EL (cell line): Measurements from ENCODE around the gene OCA2.
"Not testable (repeated sequence)": the region's sequence is repeated elsewhere in the genome, so short reads cannot be mapped to it uniquely, and the experiment has no call there.

Experiments used
- DNase-seq: peaks from one replicate; pipeline ENCODE4 v3.0.0-alpha.2; 2016

OCA2 gene

GRCh38 chr15:27865926-27866325 lies 233.2 kb downstream of the OCA2 start:
- DNase-seq = no peak

GRCh38 chr15:27865323-27865922 lies 233.7 kb downstream of the OCA2 start:
- no peak for DNase-seq

DNA sequence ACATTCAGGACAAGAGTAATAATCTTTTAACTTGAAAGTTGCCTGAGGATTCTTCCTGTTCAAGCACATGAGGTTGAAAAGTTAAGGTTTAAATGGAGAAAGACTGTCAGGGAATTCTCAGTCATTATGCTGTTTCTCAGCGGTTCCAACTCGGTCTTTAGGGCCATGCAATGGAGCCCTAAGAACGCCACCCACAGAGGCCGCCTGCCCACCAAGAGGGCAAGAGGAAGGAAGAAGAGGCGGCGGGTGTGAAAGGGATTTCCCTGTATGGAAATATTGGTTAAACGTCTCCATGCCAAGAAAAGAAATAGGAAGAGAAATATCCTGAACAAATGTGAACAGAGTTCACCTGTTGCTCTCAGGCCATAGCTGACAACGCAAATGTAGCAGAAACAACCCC lies 234.4 kb downstream of the OCA2 start:
- DNase-seq = no peak

GRCh38 chr15:27864086-27864485 lies 235.0 kb downstream of the OCA2 start:
- DNase-seq = no peak

DNA sequence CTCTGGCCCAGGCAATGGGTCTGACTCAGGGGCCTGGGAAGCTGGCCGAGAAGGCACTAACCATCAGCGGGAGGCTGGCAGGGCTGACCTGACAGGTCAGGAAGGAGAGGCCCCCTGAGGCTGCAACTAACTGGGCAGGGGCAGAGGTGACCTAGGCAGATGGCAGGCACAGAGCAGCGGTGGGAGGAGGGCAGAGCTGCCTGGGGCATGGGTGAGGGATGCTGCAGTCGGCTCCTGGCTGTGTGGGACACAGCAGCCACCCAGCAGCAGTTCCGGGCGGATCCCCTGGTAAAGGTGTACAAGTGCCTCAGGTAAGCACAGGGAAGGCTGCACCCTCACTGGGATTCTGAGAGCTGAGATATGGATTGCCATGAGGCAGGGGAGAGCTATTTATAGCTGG lies 236.1 kb downstream of the OCA2 start:
- DNase-seq = no peak

GRCh38 chr15:27861171-27861570 lies 237.9 kb downstream of the OCA2 start:
- DNase-seq = no peak

GRCh38 chr15:27855137-27855536 lies 244.0 kb downstream of the OCA2 start:
- DNase-seq = no peak

DNA sequence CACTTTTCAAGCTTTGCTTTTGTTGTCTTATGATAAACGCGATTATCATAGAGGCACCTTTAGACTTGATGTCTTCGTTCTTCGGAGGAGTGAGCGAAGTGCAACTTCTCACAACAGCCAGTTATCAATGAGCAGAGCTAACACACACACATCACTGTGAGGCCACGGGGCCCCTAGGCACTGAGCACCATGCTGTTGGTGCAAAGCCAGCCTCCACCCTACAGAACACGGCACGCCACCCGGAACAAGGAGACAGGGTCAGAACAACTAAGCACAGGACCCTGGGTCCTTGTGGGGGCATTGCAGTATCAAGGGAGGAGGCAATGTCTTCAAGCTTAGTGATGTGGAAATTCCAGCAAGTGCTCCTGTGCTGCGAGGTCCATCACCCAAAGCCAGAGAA lies 244.5 kb downstream of the OCA2 start:
- DNase-seq = no peak

DNA sequence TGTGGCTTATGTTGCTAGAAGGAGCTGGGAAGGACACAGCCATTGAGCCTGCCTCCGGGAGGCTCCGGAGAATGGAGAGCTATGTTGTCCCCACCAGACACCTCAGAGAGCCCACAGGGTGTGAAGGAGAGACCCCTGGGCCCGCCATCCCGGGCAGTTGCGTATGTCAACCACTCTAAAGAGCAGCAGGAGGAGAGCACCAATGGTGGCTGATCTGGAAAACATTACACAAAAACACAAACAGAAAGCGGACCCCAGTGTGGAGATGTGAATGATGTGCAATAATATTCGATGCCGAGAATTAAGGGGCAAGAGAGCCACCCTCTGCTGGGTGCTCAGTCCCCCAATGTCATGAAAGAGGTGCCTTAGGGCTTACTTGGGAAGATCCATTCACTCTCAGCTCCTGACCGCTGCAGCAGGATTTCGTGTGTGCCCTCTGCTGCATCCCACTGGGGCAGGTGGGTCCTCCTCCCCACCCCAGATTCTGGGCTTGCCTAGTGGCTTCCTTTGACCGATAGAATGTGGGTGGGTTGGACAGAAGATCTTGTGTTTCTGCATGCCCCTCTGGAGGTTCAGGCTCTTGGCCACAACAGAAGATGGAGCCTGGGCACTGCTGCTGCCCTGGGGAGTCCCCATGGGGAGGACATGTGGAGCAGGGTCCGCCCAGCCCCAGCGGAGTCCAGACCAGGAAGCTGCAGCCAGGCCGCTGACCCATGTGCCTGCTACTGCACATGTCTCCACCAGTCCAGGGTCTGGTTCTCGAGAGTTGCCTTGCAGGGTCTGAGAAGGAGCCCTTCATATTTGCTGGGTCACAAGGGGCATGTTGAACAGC lies 245.3 kb downstream of the OCA2 start:
- no peak for DNase-seq

- no peak for DNase-seq
These were observed 247.3 kb downstream of the OCA2 start for GRCh38 chr15:27851858-27852210.

DNA sequence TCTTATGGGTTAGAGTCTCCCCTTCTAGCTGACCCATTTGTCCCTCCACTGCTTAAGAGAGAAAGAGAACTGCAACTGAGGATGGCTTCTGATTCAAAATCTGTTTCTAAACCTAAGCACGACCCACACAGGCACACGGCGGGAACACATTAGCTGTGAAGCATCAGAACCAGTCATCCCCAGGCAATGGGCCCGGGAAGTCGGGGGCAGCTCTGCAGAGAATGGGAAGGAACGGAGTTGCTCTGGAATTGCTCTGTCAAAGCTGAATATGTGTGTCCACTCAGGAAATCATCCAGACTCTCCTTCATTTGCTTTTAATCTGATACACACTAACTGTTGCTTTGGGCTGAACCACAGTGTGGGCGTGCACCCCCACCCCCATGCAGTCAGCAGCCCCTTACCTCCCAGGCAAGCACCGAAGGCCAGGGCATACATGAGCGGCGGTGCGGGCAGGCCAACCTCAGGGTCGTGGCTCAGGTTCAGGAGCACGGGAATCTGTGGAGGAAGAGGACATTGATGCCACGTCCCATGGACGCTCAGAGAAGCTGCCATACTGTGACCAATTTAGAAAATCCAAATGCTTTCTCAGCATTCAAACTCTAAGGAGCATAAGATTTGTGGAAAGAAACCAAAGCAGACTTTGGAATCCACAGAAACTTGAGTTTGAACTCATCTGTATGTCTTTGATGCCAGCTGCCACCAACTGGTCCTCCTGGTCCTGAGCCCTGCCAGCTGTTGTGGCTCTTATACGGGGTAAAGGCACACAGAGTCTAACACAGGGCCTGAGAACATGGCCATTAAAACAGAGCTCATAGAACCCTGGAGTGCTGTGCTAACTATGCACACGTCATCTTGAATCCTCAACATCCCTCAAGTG lies 247.9 kb downstream of the OCA2 start:
- no peak for DNase-seq

- no peak for DNase-seq
These were observed 249.1 kb downstream of the OCA2 start for GRCh38 chr15:27850050-27850449.

- DNase-seq = not testable (repeated sequence)
These were observed 250.2 kb downstream of the OCA2 start for GRCh38 chr15:27848936-27849335.

- DNase-seq = no peak
These were observed 251.1 kb downstream of the OCA2 start for GRCh38 chr15:27847775-27848710.

- DNase-seq = no peak
These were observed 252.3 kb downstream of the OCA2 start for GRCh38 chr15:27846722-27847395.

- no peak for DNase-seq
These were observed 253.4 kb downstream of the OCA2 start for GRCh38 chr15:27845535-27846369.

DNA sequence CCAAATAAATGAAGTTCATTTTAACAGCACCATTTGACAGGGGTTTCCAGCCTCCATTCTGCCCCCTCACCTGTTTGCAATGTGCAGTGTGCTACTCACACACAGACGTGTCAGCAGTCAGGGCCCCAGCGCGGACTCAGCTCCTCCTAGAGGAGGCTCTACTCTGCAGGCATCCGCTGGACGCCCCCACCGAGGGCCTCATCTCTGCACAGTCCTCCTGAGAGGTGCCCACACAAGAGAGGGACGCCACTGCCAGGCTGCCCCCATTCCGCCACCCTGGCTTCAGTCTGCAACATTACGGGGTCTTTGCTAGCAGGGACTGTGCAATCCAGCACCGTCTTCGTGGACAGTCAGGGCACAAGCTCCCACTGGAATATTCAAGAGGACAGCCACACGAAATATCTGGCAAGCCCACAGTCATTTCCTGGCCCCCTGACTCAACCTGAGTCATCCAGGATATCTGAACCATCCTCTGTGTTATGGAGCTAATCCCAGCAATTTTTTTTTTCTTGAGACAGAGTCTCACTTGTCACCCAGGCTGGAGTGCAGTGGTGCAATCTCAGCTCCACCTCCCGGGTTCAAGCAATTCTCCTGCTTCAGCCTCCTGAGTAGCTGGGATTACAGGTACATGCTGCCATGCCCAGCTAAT lies 255.0 kb downstream of the OCA2 start:
- DNase-seq = no peak

DNA sequence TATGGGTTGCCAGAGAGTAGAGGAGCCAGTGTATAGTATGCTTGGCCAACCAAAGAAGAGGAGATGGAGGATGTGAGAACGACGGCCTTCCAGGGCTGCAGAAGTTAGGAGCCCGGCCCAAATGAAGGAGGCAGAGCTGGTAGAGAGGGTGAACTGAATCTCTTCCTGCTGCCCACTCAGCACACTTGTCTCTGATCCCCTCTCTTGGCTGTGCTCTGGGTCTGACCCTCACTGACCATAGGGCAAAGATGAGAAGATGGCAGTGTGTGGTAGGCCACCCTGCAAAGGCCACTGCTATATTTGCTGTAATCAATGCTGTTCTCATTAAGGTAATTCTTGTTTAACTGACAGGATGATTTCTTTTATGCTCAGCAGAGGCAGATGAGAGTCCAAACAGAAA lies 256.0 kb downstream of the OCA2 start:
- DNase-seq = no peak

DNA sequence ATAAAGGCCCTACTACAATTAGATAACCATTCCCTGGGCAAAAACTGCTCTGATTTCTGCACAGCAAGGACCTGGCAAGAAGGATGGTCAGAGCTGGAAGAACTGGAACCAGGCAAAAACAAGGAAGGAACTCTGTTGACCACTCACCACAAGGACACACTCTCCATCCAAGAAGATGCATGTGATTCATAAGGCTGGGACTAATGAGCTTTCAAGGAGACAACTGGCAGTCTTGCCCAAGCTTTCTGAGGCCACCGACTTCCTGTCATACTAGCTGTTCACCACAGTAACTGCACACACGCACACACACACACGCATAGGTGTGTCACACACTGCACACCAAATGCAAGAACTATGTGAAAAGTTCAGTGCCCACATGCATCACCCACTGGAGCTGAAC lies 256.6 kb downstream of the OCA2 start:
- DNase-seq = no peak

DNA sequence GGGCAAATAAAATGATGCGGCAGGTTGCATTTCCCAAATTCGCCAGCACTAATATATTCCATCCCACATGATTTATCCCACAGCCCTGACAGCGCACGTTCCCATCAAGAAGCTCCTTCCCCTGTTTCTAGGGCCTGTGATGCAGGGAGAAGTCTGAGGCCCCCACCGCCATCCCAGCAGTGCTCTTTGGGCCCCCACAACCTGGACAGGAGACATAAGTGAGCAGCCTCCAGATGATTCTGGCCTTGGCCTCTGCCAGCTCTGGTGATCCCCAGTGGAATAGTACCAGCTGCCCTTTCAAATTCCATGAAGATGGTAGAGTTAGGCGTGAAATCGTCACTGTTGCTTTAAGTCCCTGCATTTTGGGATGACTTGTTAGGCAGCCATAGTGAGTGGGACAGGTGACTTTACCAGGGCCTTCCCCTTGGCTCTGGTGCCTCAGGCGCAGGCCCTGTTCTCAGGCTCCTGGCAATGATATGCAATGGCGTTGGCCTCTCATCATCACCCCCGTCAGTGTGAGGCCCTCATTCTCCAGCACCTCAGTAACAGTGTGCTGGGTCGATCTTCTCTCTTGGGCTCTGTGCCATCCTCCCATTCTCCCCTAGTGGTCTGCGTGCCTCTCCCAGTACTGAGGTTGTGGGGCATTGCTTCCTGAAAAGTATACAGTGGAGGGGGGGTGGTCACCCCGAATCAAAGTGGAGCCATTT lies 263.7 kb downstream of the OCA2 start:
- DNase-seq = no peak
